Vagina (tissue), 2 donors: ENCODE data around the gene ARID1B.

Experiments
- POLR2A ChIP-seq, 2 donors: fragments of 450-650 bp; IDR thresholded peaks; one replicate each; pipeline ENCODE4 v1.6.1; 2017; ENCODE audit warnings: antibody characterized with exemption in 2 of 2, mild to moderate bottlenecking in 2 of 2, moderate library complexity in 2 of 2
- TF ChIP-seq, protein P1 (sequence below), 3 experiments: fragments of 450-650 bp in 2 of 3; fragments of 200-600 bp in 1 of 3; sonication (generic) in 1 of 3; IDR thresholded peaks; one replicate each; pipeline ENCODE4 v1.5.1; 2017 to 2019; ENCODE audit warnings: antibody characterized with exemption in 3 of 3, mild to moderate bottlenecking in 2 of 3, moderate library complexity in 2 of 3

DNA sequence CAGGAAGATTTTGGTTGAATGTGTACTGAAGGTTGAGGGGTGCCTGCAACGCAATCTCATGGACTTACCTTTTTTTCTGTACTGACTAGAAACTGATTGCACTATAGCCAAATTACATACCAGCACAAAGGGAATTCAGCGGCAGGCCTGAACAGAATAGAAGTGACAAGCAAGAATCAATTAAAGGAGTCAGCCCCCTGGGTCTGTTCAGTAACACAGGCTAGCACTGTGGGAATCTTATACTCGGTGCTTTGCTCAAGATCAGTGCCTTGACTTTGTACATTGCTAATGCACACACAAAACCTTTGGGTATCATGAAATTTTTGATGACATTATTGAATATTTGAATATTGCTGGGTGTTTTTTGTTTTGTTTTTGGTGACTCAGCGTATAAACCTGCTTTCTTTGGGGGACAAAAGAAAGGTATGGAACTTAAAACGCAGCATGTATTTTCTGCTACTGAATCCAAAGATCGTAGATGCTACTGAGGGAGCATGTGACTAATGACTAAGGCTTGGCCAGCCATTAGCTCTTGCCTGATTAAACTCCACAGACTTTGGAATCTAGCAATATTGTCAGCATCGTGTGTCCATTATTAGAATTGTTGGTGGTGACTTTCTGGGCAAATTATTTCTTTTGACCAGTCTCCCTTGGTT, 236.6 kb downstream of the ARID1B start:
- TF ChIP-seq POLR2A (IDR thresholded peaks at IDR 0.05) = no peak
- TF ChIP-seq, protein P1, sequence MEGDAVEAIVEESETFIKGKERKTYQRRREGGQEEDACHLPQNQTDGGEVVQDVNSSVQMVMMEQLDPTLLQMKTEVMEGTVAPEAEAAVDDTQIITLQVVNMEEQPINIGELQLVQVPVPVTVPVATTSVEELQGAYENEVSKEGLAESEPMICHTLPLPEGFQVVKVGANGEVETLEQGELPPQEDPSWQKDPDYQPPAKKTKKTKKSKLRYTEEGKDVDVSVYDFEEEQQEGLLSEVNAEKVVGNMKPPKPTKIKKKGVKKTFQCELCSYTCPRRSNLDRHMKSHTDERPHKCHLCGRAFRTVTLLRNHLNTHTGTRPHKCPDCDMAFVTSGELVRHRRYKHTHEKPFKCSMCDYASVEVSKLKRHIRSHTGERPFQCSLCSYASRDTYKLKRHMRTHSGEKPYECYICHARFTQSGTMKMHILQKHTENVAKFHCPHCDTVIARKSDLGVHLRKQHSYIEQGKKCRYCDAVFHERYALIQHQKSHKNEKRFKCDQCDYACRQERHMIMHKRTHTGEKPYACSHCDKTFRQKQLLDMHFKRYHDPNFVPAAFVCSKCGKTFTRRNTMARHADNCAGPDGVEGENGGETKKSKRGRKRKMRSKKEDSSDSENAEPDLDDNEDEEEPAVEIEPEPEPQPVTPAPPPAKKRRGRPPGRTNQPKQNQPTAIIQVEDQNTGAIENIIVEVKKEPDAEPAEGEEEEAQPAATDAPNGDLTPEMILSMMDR (IDR thresholded peaks at IDR 0.05) = no peak
